DND-41 (cell line): Measurements from ENCODE around the gene EHF.

Experiments used
- EZH2 ChIP-seq: IDR thresholded peaks from 3 replicates; pipeline ENCODE4 v1.6.1; 2012; ENCODE audit warnings: borderline replicate concordance, low read depth, mild to moderate bottlenecking, moderate library complexity, low read length, inconsistent platforms; ENCODE audit not compliant: severe bottlenecking
- TF ChIP-seq, protein P1 (sequence below): IDR thresholded peaks from 2 replicates; pipeline ENCODE4 v1.5.1; 2012; ENCODE audit warnings: borderline replicate concordance, low read length, moderate library complexity, mild to moderate bottlenecking; ENCODE audit not compliant: poor library complexity, severe bottlenecking; ENCODE audit errors: extremely low read depth

GRCh38 chr11:34601609-34602008 lies 19.3 kb upstream of the EHF start:
- TF ChIP-seq, protein P1, sequence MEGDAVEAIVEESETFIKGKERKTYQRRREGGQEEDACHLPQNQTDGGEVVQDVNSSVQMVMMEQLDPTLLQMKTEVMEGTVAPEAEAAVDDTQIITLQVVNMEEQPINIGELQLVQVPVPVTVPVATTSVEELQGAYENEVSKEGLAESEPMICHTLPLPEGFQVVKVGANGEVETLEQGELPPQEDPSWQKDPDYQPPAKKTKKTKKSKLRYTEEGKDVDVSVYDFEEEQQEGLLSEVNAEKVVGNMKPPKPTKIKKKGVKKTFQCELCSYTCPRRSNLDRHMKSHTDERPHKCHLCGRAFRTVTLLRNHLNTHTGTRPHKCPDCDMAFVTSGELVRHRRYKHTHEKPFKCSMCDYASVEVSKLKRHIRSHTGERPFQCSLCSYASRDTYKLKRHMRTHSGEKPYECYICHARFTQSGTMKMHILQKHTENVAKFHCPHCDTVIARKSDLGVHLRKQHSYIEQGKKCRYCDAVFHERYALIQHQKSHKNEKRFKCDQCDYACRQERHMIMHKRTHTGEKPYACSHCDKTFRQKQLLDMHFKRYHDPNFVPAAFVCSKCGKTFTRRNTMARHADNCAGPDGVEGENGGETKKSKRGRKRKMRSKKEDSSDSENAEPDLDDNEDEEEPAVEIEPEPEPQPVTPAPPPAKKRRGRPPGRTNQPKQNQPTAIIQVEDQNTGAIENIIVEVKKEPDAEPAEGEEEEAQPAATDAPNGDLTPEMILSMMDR: no peak
- TF ChIP-seq EZH2: no peak
